ENCODE results near the gene SLC35B2.
A peak's percentile ranks its signal among the peaks of the same experiment; 100 is the strongest.

The SLC35B2 gene

GRCh38 chr6:44251576-44252524, 5.5 kb downstream of the SLC35B2 start:
- H3K4me3 ChIP-seq (ENCODE audit: low read length) = no peak overlapping the region
- no peak for DNase-seq (ENCODE audit: low read depth)
- no peak for TF ChIP-seq CTCF (IDR thresholded peaks at IDR 0.05; ENCODE audit: insufficient read depth, low read depth, low read length, missing control alignments)

GRCh38 chr6:44250718-44251123, 6.6 kb downstream of the SLC35B2 start:
- DNase-seq (ENCODE audit: low read depth) = no peak
- H3K4me3 ChIP-seq (ENCODE audit: low read length) = no peak overlapping the region
- no peak for TF ChIP-seq CTCF (IDR thresholded peaks at IDR 0.05; ENCODE audit: insufficient read depth, low read depth, low read length, missing control alignments)

GRCh38 chr6:44250067-44250717, 7.1 kb downstream of the SLC35B2 start:
- no peak for TF ChIP-seq CTCF (IDR thresholded peaks at IDR 0.05; ENCODE audit: insufficient read depth, low read depth, low read length, missing control alignments)
- DNase-seq (ENCODE audit: low read depth) = no peak
- no peak overlapping the region for H3K4me3 ChIP-seq (ENCODE audit: low read length)

- DNase-seq (ENCODE audit: low read depth) = no peak
- peak overlapping the region; percentile 100 for H3K4me3 ChIP-seq (ENCODE audit: low read length)
- no peak for TF ChIP-seq CTCF (IDR thresholded peaks at IDR 0.05; ENCODE audit: insufficient read depth, low read depth, low read length, missing control alignments)
Observed at GRCh38 chr6:44249082-44249748, 8.1 kb downstream of the SLC35B2 start.

- peak overlapping the region; percentile 100 for H3K4me3 ChIP-seq (ENCODE audit: low read length)
- no peak for TF ChIP-seq CTCF (IDR thresholded peaks at IDR 0.05; ENCODE audit: insufficient read depth, low read depth, low read length, missing control alignments)
- no peak for DNase-seq (ENCODE audit: low read depth)
Observed at GRCh38 chr6:44248579-44248978, 8.7 kb downstream of the SLC35B2 start.

- DNase-seq (ENCODE audit: low read depth) = peak; percentile 50
- peak overlapping the region; percentile 100 for H3K4me3 ChIP-seq (ENCODE audit: low read length)
- no peak for TF ChIP-seq CTCF (IDR thresholded peaks at IDR 0.05; ENCODE audit: insufficient read depth, low read depth, low read length, missing control alignments)
Observed at GRCh38 chr6:44247338-44248302, 9.7 kb downstream of the SLC35B2 start.
